HUES6 (cell line): ENCODE measurements around the gene KLHL14.
"Not testable (repeated sequence)": the region's sequence is repeated elsewhere in the genome, so short reads cannot be mapped to it uniquely, and the experiment has no call there.

Experiments
- H3K27ac ChIP-seq: 2 replicates; pipeline ENCODE4 v1.7.0; 2013; ENCODE audit warnings: low read depth, mild to moderate bottlenecking, low read length, inconsistent platforms
- H3K27me3 ChIP-seq: 2 replicates; pipeline ENCODE4 v1.6.1; 2013; ENCODE audit warnings: low read length; ENCODE audit not compliant: control insufficient read depth, insufficient read depth
- H3K36me3 ChIP-seq: 2 replicates; pipeline ENCODE4 v1.6.1; 2013; ENCODE audit warnings: low read length; ENCODE audit not compliant: control insufficient read depth, insufficient read depth
- H3K4me1 ChIP-seq: 2 replicates; pipeline ENCODE4 v1.6.1; 2013; ENCODE audit warnings: low read length; ENCODE audit not compliant: control insufficient read depth, insufficient read depth
- H3K4me3 ChIP-seq: 2 replicates; pipeline ENCODE4 v1.5.1; 2013; ENCODE audit warnings: low read depth, low read length
- H3K9ac ChIP-seq: one replicate; pipeline ENCODE4 v1.6.1; 2013; ENCODE audit warnings: mild to moderate bottlenecking, low read length
- H3K9me3 ChIP-seq: 2 replicates; pipeline ENCODE4 v1.6.1; 2013; ENCODE audit warnings: low read depth, low read length; ENCODE audit not compliant: control insufficient read depth, insufficient read depth

The KLHL14 gene

DNA sequence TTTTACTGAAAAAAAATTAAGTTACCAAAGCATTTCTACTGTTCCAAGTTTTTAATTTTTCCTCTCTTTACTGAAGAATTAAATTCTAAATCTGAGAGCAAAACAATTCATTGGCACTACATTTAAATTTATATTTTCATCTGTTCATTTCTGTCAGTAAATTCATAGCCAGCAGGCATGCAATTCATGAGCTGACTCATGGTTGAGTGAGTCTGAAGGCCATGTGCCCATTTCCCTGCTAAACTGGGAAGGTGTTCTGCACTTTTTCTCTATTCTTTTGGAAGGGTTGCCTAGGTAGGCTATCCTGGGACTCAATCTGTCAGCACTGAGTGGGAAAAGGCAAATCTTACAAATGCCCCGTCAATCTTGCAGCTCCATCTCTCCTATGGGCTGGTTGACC lies 88.7 kb downstream of the KLHL14 start:
- no peak overlapping the region for H3K4me3 ChIP-seq
- H3K4me1 ChIP-seq = no peaks in the 10 kb centered on the region
- H3K27ac ChIP-seq = no peak overlapping the region
- H3K27me3 ChIP-seq = no peaks in the 10 kb centered on the region
- H3K9me3 ChIP-seq = no peaks in the 10 kb centered on the region
- H3K36me3 ChIP-seq = no peaks in the 10 kb centered on the region
- H3K9ac ChIP-seq = no peak overlapping the region

- no peak overlapping the region for H3K9ac ChIP-seq
- no peaks in the 10 kb centered on the region for H3K4me1 ChIP-seq
- no peaks in the 10 kb centered on the region for H3K36me3 ChIP-seq
- H3K27ac ChIP-seq = no peak overlapping the region
- H3K27me3 ChIP-seq = no peaks in the 10 kb centered on the region
- no peak overlapping the region for H3K4me3 ChIP-seq
- H3K9me3 ChIP-seq = no peaks in the 10 kb centered on the region
Measured at GRCh38 chr18:32683044-32683443, 89.8 kb downstream of the KLHL14 start.

DNA sequence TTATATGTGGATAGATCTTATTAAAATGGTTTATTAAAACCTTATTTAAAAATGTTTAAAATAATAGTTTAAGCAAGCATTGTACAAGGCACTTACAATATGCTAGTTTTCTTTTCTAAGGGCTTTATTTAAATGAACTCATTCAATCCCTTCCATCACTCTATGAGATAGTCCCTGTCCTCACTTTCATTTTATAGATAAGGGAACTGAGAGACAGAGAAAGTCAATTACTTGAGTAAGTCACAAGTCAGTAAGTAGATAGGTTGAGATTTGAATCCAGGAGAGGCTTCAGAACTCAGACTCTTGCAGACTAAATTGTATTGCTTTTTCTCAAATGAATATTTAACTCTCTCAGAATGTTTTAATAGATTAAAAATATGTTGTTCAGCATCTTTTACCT lies 95.2 kb downstream of the KLHL14 start:
- H3K9ac ChIP-seq = no peak overlapping the region
- no peaks in the 10 kb centered on the region for H3K27me3 ChIP-seq
- no peaks in the 10 kb centered on the region for H3K4me1 ChIP-seq
- no peak overlapping the region for H3K4me3 ChIP-seq
- H3K27ac ChIP-seq = no peak overlapping the region
- no peaks in the 10 kb centered on the region for H3K36me3 ChIP-seq
- H3K9me3 ChIP-seq = no peaks in the 10 kb centered on the region

- Histone ChIP-seq H3K9ac (no peak overlapping the region), H3K4me1 (no peaks in the 10 kb centered on the region), H3K27me3 (no peaks in the 10 kb centered on the region), H3K4me3 (no peak overlapping the region), H3K27ac (no peak overlapping the region), H3K9me3 (no peaks in the 10 kb centered on the region), H3K36me3 (no peaks in the 10 kb centered on the region)
Measured at GRCh38 chr18:32674491-32674890, 98.3 kb downstream of the KLHL14 start.

DNA sequence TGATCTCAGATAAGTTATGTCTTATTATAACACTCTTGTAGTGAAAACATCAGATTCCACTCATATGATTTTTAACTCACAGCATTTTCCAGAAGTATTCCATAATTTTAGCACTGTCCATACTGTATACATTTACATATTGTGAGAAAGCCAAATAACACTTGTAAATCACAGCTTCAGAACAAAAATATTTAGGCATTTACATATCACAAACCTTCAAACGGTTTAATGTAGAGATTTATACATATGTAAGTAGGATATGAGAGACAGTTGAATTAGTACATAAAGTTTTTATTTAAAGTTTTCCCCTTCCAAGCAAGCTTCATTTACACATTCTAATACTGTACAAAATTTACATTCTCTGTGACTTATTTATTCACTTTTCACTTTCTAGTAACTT lies 100.4 kb downstream of the KLHL14 start:
- H3K27ac ChIP-seq = no peak overlapping the region
- H3K4me1 ChIP-seq = no peaks in the 10 kb centered on the region
- no peak overlapping the region for H3K9ac ChIP-seq
- H3K27me3 ChIP-seq = no peaks in the 10 kb centered on the region
- H3K36me3 ChIP-seq = no peaks in the 10 kb centered on the region
- H3K4me3 ChIP-seq = no peak overlapping the region
- H3K9me3 ChIP-seq = no peaks in the 10 kb centered on the region

GRCh38 chr18:32670727-32671126 lies 102.1 kb downstream of the KLHL14 start:
- H3K9ac ChIP-seq = no peak overlapping the region
- no peak overlapping the region for H3K4me3 ChIP-seq
- no peaks in the 10 kb centered on the region for H3K27me3 ChIP-seq
- H3K4me1 ChIP-seq = no peaks in the 10 kb centered on the region
- no peaks in the 10 kb centered on the region for H3K36me3 ChIP-seq
- no peaks in the 10 kb centered on the region for H3K9me3 ChIP-seq
- H3K27ac ChIP-seq = no peak overlapping the region

DNA sequence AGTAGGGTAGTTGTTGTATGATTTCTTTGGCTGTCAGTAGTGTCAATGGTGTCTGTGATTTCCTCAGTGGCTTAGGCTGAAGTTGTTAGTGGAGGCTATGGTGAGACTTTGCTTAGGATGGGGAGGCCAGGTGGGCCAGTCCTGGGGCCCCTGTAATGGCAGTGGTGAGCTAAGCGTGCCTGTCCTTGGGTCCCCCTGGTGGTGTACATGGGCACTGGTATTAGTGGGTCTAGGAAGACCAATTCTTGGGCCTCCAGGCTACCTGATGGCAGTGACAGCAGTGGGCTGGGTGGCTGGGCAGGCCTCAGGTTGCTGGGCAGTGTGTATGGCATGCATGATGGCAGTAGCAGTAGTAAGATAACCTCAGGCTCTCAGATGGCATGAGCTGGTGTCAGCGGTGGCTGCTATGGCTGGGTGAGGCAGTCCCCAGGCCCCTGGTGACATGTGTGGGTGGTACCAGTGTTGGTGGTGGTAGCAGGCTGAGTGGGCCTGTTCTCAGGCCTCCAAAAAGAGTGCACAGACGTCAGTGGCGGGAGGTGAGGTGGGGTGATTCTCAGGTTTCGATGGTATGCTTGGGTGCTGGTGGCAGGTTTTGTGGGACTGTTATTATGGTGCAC lies 103.2 kb downstream of the KLHL14 start:
- Histone ChIP-seq H3K27ac (no peak overlapping the region), H3K9ac (no peak overlapping the region), H3K4me3 (no peak overlapping the region), H3K9me3 (no peaks in the 10 kb centered on the region), H3K4me1 (no peaks in the 10 kb centered on the region), H3K36me3 (no peaks in the 10 kb centered on the region), H3K27me3 (no peaks in the 10 kb centered on the region)

DNA sequence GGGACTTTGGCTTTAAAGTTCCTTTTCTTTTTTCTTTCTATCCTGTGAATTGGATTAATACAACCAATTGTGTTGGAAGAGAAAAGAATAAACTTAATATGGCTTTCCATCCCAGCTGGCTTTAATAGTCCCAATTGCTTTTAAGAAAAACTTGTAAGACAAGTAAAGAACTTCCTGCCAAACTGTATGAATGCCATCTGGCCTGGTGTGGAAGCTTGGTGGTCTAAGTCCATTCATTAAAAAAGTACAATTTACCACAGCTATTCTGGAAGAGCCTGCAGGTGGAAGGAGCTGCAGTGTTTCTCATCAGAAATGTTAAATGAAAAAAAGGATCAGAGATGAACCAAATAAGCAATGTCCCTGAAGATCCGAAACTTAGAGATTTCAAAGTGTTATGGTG lies 103.9 kb downstream of the KLHL14 start:
- no peak overlapping the region for H3K27ac ChIP-seq

DNA sequence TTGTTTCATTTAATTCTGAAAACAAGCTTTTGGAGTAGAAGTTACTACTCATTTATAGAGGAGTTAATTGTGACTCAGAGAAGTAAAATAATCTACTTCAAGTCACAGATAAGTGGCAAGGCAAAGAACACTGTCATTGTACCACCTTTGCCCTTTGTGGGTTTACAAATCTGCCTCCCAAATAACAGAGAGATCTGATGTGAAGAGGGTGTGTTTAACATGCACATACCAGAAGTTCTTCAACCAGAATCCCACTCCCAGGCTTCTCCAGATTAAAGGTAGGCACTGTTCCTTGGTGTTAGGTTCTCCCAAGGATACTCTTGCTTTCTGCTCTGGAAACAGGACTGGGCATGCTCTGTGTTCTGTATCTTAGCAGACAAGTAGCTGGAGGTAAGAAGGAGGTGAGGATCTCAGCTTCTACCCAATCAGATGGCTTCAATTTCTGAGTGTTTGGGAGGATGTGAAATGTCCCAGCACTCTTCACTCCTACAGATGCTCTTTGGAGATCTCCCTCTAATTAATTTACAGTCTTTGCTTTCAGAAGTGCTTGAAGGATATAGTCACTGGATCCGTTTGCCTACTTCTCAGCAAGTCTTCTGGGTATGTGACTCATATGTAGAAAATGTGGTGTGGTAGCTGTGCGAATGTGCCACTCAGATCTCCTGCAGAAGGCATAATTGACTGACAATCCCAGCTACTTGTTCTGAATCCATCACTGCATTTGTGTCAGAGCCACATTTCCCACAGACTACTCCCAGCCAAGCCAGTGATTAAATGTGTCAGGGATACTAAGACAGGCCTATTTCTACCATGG lies 111.1 kb downstream of the KLHL14 start:
- H3K27me3 ChIP-seq = no peaks in the 10 kb centered on the region
- no peak overlapping the region for H3K9ac ChIP-seq
- H3K9me3 ChIP-seq = no peaks in the 10 kb centered on the region
- H3K36me3 ChIP-seq = no peaks in the 10 kb centered on the region
- H3K27ac ChIP-seq = no peak overlapping the region
- H3K4me3 ChIP-seq = no peak overlapping the region
- no peaks in the 10 kb centered on the region; the same call in 1 of the 2 replicates for H3K4me1 ChIP-seq

More for the DNA sequence above, 103.9 kb downstream of the KLHL14 start:
- H3K27me3 ChIP-seq = no peaks in the 10 kb centered on the region
- no peak overlapping the region for H3K4me3 ChIP-seq
- no peak overlapping the region for H3K9ac ChIP-seq
- no peaks in the 10 kb centered on the region for H3K4me1 ChIP-seq
- H3K9me3 ChIP-seq = no peaks in the 10 kb centered on the region
- H3K36me3 ChIP-seq = no peaks in the 10 kb centered on the region

GRCh38 chr18:32654507-32654906 lies 118.3 kb downstream of the KLHL14 start:
- not testable (repeated sequence) for H3K4me3 ChIP-seq, H3K27me3 ChIP-seq, H3K27ac ChIP-seq

GRCh38 chr18:32637659-32638058 lies 135.2 kb downstream of the KLHL14 start:
- H3K4me3 ChIP-seq, H3K36me3 ChIP-seq, H3K9ac ChIP-seq, H3K27ac ChIP-seq, H3K4me1 ChIP-seq, H3K9me3 ChIP-seq, H3K27me3 ChIP-seq: not testable (repeated sequence)

More at GRCh38 chr18:32654507-32654906, 118.3 kb downstream of the KLHL14 start:
- H3K4me1 ChIP-seq, H3K9me3 ChIP-seq, H3K36me3 ChIP-seq, H3K9ac ChIP-seq: not testable (repeated sequence)
